ENCODE measurements around the gene FCN1.
A peak's percentile ranks its signal among the peaks of the same experiment; 100 is the strongest.

FCN1 gene

DNA sequence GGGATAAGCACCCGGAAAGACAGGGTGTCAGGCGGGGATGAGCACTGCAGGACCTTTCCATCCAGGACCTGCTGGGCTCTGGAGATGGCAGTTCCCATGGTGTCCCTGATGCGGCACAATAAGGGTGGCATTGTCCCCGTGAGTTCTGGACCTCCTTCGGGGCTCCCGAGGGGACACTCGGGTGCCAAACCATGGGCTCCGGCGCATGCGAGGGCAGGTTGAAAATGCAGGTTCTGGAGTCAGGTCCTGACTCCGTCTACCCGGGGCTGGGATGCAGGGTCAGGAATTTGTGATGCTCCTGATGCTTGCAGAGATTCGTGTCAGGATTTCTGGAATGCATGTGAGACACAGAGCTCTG is 36.4 kb downstream of the FCN1 start:
- TF ChIP-seq, protein P1, sequence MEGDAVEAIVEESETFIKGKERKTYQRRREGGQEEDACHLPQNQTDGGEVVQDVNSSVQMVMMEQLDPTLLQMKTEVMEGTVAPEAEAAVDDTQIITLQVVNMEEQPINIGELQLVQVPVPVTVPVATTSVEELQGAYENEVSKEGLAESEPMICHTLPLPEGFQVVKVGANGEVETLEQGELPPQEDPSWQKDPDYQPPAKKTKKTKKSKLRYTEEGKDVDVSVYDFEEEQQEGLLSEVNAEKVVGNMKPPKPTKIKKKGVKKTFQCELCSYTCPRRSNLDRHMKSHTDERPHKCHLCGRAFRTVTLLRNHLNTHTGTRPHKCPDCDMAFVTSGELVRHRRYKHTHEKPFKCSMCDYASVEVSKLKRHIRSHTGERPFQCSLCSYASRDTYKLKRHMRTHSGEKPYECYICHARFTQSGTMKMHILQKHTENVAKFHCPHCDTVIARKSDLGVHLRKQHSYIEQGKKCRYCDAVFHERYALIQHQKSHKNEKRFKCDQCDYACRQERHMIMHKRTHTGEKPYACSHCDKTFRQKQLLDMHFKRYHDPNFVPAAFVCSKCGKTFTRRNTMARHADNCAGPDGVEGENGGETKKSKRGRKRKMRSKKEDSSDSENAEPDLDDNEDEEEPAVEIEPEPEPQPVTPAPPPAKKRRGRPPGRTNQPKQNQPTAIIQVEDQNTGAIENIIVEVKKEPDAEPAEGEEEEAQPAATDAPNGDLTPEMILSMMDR (IDR thresholded peaks at IDR 0.05; ENCODE audit: low read depth, low read length): no peak
- TF ChIP-seq MYC (IDR thresholded peaks at IDR 0.05; ENCODE audit: low read depth, low read length): no peak
- TF ChIP-seq POLR2A (IDR thresholded peaks at IDR 0.05; ENCODE audit: extremely low read depth, insufficient read length): no peak
- TF ChIP-seq, protein P2, sequence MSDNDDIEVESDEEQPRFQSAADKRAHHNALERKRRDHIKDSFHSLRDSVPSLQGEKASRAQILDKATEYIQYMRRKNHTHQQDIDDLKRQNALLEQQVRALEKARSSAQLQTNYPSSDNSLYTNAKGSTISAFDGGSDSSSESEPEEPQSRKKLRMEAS (IDR thresholded peaks at IDR 0.05; ENCODE audit: low read depth, low read length): no peak
- no peak for DNase-seq (ENCODE audit: low read depth)
- no peak overlapping the region for H3K4me3 ChIP-seq (ENCODE audit: low read depth, low read length)

DNA sequence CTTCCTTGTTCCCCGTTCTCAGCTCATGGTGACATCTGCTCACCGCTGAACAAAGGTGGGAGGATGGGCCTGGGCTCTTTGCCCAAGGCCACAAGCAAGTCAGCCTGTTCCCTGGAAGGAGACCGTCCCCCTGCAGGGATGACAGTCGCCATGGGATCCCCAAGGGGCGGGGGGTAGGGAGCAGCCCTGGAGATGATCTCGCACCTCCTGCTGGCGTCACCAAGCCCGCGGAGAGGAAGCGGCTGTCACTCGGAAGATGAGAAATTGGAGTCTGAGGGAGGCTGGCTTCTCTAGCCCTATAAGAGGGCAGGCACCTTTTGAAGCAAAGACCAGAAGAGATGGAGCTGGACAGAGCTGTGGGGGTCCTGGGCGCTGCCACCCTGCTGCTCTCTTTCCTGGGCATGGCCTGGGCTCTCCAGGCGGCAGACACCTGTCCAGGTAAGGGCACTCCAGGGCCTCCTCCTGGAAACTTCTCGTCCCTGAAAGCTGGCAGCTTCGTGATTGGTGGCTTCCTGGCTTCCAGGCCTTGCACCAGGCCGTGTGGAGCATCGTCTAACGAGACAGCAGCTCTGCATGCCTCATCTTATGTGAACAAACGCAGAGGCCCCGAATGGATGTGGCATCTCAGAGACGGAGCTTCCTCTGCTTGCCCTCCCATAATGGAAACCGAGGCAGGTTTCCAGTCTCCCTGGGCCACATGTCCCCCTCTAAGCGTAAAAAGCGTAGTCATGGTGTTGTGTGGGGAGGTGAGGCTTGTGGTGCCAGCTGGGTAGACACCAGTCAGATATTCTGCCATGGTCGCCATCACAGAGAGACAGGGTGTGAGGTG is 37.0 kb downstream of the FCN1 start, which contains the start of gene FCN2:
Gene FCN2 (plus strand): TSS at position 327 of the 829 bp plus-strand sequence. CDS start 12 bp downstream, at position 339.
- no peak for DNase-seq (ENCODE audit: low read depth)
- TF ChIP-seq MYC (IDR thresholded peaks at IDR 0.05; ENCODE audit: low read depth, low read length) (no peak), POLR2A (IDR thresholded peaks at IDR 0.05; ENCODE audit: extremely low read depth, insufficient read length) (no peak)
- TF ChIP-seq, protein P2 (IDR thresholded peaks at IDR 0.05; ENCODE audit: low read depth, low read length): no peak
- TF ChIP-seq, protein P1 (IDR thresholded peaks at IDR 0.05; ENCODE audit: low read depth, low read length): no peak
- no peak within 1 kb of the TSS for H3K4me3 ChIP-seq (ENCODE audit: low read depth, low read length)

DNA sequence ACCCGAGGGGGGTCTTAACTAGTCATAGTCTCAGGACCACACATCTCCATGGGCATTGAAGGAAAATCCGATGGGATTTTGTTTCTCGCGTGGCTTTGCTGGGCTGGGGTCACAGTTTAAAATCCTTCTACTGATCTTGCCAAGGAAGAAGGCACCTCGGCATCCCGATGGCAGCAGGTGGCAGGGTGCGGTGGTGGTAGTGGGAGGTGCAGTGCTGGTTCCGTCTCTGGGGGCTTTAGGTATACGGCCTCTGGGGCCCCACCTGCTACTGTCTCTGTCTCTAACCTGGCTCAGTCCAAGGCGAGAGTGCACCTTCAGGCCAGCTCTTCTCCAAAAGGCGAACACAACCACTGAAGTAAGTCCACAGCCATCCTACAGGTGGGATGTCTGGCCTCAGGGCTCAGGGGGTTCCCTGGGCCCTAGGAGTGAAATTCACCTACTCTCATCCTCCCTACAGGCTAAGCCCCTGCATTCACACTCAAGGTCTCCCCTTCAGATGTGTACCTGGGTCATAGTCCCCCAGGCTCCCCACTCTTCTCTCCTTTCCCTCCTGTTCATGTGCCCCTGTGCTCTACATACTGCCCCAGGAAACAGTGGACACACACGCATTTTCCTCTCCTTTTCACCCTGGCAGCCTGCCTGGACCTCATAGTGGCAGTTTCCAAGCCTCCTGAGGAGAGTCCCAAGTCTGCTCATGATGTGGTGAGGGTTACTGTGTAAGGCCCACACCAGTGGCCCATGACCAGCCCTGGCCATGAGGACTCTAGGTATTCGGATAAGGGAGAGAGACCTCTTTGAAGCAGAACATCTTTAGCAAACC is 37.8 kb downstream of the FCN1 start:
- TF ChIP-seq POLR2A (IDR thresholded peaks at IDR 0.05; ENCODE audit: extremely low read depth, insufficient read length): no peak
- TF ChIP-seq, protein P2 (IDR thresholded peaks at IDR 0.05; ENCODE audit: low read depth, low read length): no peak
- no peak for DNase-seq (ENCODE audit: low read depth)
- H3K4me3 ChIP-seq (ENCODE audit: low read depth, low read length): no peak overlapping the region

DNA sequence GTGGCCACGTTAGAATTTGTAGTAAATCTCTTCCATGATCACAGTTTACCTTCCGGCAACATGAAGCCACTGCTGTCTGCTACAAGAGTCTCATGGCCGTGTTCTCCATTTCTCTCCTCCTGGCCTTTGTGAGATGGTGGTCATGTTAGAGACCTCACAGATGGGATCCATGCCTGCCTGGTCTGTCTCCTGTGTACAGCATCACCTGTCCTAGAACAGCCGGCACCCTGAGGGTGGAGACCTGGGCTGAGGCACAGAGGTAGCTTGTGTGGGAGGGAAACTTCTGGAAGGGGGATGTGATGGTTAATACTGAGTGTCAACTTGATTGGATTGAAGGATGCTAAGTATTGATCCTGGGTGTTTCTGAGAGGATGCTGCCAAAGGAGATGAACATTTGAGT is 40.2 kb downstream of the FCN1 start:
- no peak for DNase-seq (ENCODE audit: low read depth)
- no peak overlapping the region for H3K4me3 ChIP-seq (ENCODE audit: low read depth, low read length)
- TF ChIP-seq, protein P2 (IDR thresholded peaks at IDR 0.05; ENCODE audit: low read depth, low read length): no peak

DNA sequence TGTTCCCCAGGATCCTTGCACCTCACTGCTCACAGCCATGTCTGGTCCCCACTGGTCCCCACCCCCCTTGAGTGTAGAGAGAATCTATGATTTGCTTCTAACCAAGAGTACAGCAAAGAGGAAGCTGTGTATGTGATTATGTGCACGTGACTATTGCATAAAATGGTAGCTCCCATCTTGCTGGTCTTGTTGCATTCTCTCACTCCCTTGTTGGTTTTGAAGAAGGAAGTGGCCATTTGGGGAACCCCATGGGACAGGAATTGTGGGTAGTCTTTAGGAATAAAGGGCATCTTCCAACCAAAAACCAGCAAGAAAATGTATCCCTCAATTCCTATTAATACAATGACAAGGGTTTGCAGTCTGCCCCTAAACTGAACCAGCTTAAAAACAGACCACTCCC is 42.3 kb downstream of the FCN1 start:
- TF ChIP-seq POLR2A (IDR thresholded peaks at IDR 0.05; ENCODE audit: extremely low read depth, insufficient read length): no peak
- TF ChIP-seq, protein P2 (IDR thresholded peaks at IDR 0.05; ENCODE audit: low read depth, low read length): no peak
- TF ChIP-seq MYC (IDR thresholded peaks at IDR 0.05; ENCODE audit: low read depth, low read length): no peak
- TF ChIP-seq, protein P1 (IDR thresholded peaks at IDR 0.05; ENCODE audit: low read depth, low read length): no peak
- no peak overlapping the region for H3K4me3 ChIP-seq (ENCODE audit: low read depth, low read length)
- peak; percentile 69 for DNase-seq (ENCODE audit: low read depth)

DNA sequence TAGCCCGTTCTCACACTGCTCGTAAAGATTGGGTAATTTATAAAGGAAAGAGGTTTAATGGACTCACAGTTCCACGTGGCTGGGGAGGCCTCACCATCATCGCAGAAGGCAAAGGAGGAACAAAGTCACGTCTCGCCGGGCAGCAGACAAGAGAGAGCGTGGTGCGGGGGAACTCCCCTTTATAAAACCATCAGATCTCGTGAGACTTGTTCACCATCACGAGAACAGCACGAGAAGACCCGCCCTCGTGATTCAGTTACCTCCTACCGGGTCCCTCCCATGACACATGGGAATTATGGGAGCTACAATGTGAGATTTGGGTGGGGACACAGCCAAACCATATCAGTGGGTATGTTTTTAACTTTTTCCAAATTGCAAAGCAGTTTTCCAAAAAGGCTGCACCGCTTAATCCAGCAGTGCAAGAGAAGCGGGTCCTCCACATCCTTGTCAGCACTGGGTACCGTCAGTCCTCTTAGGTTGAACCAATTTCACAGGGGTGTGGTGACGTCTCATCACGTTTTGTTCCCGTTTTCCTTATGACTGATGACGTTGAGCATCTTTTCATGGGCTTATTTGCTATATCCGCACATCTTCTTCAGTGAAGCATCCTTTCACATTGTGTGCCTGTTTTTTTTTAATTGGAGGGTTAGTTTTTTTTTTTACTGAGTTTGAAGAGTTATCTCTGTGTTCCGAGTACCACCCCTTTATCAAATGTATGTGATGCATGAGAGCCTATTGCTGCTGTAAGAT is 45.1 kb downstream of the FCN1 start:
- no peak overlapping the region for H3K4me3 ChIP-seq (ENCODE audit: low read depth, low read length)
- TF ChIP-seq MYC (IDR thresholded peaks at IDR 0.05; ENCODE audit: low read depth, low read length): no peak
- TF ChIP-seq, protein P2 (IDR thresholded peaks at IDR 0.05; ENCODE audit: low read depth, low read length): no peak
- TF ChIP-seq, protein P1 (IDR thresholded peaks at IDR 0.05; ENCODE audit: low read depth, low read length): no peak
- TF ChIP-seq POLR2A (IDR thresholded peaks at IDR 0.05; ENCODE audit: extremely low read depth, insufficient read length): no peak
- DNase-seq (ENCODE audit: low read depth): no peak

Data from NB4 (cell line).